Large intestine (tissue), 3 donors: ENCODE measurements around the gene PHEX. TPM values are rescaled to one million over a fixed set of nuclear protein-coding genes. Genes with fewer than 3 reads are reported as not detected.

Experiments
- DNase-seq, 2 donors: peaks; one replicate each; pipeline versions ENCODE4 v3.0.0 to v3.0.0-alpha.2; 2013
- H3K27ac ChIP-seq: one replicate; pipeline ENCODE4 v1.5.1; 2013; ENCODE audit warnings: low read length
- H3K27me3 ChIP-seq: 2 replicates; pipeline ENCODE4 v1.6.1; 2013; ENCODE audit warnings: low read length; ENCODE audit not compliant: control insufficient read depth, insufficient read depth
- H3K36me3 ChIP-seq: 2 replicates; pipeline ENCODE4 v1.6.1; 2013; ENCODE audit warnings: low read length; ENCODE audit not compliant: control insufficient read depth, insufficient read depth
- H3K4me1 ChIP-seq: one replicate; pipeline ENCODE4 v1.6.1; 2013; ENCODE audit warnings: low read length; ENCODE audit not compliant: control insufficient read depth, insufficient read depth
- H3K4me3 ChIP-seq: one replicate; pipeline ENCODE4 v1.5.1; 2013; ENCODE audit warnings: low read length
- H3K9me3 ChIP-seq: one replicate; pipeline ENCODE4 v1.6.1; 2013; ENCODE audit warnings: mild to moderate bottlenecking, low read depth, low read length, moderate library complexity; ENCODE audit not compliant: control insufficient read depth
- WGBS: methylation state at CpG from one replicate; pipeline ENCODE4 v1.1.5; 2013; ENCODE audit warnings: low lambda C conversion rate; ENCODE audit not compliant: insufficient coverage; 5-methylcytosine and 5-hydroxymethylcytosine counted together
- polyA plus RNA-seq: library from polyadenylated mRNA; unstranded; fragments of 120-200 nt; gene quantifications from one replicate; pipeline ENCODE4 v1.2.1, GENCODE V29; 2013

Gene PHEX
- polyA plus RNA-seq, 1 donor: 0.55 TPM

DNA sequence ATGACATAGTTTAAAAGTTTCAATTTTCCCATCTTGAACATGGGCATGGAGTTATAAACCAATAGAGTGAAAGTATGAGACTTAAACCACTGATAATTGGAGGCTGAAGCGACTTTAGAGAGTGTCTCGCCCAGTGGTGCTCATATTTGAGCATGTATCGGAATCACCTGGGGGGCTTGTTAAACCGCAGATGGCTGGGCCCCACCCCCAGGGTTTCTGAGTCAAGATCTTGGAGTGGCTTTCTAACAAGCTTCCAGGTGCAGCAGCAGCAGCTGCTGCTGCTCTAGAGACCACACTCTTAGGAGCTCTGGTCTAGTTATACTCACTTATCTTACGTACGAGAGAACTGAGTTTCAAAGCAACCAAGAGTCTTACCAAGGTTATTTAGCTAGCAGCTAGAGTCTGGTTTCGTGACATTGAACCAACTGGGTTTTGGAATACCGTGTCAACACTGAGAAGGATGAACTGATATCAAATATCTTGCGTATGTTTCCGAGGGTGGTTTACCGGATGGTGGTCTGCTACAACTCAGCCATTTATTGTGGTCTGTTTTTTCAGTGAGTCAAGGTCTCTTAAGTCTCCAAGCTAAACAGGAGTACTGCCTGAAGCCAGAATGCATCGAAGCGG lies 5.9 kb downstream of the PHEX start:
- no peak overlapping the region for H3K4me3 ChIP-seq
- no peaks in the 10 kb centered on the region for H3K36me3 ChIP-seq
- H3K9me3 ChIP-seq: no peaks in the 10 kb centered on the region
- H3K4me1 ChIP-seq: no peaks in the 10 kb centered on the region
- no peak for DNase-seq
- H3K27ac ChIP-seq: no peak overlapping the region
- no peaks in the 10 kb centered on the region for H3K27me3 ChIP-seq
- no CpG with 5 or more reads among the region's 13 CpGs for WGBS

DNA sequence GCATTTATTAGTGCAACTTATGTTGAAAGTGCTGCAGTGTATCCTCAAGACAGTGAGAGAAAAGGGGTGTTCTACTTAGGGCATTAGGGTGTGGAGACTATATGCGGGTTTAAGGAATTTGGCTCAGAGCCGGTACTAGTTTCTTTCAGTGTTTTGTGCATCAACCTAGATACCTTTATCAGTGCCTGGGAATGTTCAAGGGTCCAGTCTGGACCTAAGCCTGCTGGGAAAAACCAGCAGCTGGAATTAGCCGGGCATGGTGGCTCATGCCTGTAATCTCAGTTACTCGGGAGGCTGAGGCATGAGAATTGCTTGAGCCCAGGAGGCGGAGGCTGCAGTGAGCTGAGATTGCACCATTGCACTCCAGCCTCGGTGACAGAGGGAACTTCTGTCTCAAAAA lies 7.4 kb downstream of the PHEX start:
- Histone ChIP-seq H3K4me1 (no peaks in the 10 kb centered on the region), H3K27me3 (no peaks in the 10 kb centered on the region), H3K36me3 (no peaks in the 10 kb centered on the region), H3K4me3 (no peak overlapping the region), H3K27ac (no peak overlapping the region), H3K9me3 (no peaks in the 10 kb centered on the region)
- no peak for DNase-seq
- 100% methylated on average over 1 of the region's 6 CpGs for WGBS

DNA sequence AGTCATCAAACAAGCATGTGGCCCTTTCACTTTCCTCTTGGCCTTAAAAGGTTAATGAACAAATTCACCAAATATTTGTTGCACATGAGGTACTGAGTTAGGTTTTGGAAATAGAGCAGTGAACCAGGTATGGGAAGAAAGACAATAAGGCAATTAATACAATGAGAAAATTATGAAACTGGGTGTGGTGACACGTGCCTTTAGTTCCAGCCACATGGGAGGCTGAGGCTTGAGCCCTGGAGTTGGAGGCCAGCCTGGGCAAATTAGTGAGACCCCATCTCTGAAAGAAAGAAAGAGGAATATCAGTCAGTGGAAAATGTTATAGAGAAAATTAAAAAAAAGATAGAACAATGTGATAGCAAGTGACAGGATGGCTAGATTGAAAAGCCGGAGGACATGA lies 8.1 kb downstream of the PHEX start:
- Histone ChIP-seq H3K4me3 (no peak overlapping the region), H3K27me3 (no peaks in the 10 kb centered on the region), H3K36me3 (no peaks in the 10 kb centered on the region), H3K4me1 (no peaks in the 10 kb centered on the region), H3K9me3 (no peaks in the 10 kb centered on the region), H3K27ac (no peak overlapping the region)
- no CpG with 5 or more reads among the region's 2 CpGs for WGBS
- no peak for DNase-seq

DNA sequence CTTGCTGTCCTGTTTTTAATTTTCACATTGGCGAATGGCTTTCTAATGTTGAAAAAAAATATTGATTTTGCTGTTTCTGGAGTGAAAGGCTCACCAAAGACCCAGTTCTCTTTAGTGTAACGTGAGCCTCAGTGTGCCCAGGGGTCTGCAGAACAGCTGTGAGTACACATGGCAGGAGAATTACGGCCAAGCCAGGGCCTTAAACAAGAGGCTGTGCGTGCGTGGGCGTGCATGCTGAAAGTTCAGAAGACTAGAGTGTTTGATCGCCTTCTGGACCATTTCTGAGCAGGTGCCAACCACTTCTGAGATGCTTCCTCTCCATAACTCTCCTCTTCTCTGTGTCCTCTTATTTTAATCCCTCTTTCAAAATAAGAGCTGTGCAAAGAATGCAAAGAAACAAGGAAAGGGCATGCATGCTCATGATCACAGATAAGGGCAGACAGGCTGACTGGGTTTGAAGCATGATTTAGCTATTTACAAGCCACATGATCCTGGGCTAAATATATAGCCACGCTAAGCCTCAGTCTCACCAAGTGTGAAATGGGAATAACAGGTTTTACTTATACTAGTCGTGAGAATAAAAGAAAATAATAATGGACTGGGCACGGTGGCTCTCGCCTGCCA lies 9.9 kb downstream of the PHEX start:
- Histone ChIP-seq H3K36me3 (no peaks in the 10 kb centered on the region), H3K4me3 (no peak overlapping the region), H3K9me3 (no peaks in the 10 kb centered on the region), H3K4me1 (no peaks in the 10 kb centered on the region), H3K27ac (no peak overlapping the region), H3K27me3 (no peaks in the 10 kb centered on the region)
- no peak for DNase-seq
- WGBS: no CpG with 5 or more reads among the region's 11 CpGs

DNA sequence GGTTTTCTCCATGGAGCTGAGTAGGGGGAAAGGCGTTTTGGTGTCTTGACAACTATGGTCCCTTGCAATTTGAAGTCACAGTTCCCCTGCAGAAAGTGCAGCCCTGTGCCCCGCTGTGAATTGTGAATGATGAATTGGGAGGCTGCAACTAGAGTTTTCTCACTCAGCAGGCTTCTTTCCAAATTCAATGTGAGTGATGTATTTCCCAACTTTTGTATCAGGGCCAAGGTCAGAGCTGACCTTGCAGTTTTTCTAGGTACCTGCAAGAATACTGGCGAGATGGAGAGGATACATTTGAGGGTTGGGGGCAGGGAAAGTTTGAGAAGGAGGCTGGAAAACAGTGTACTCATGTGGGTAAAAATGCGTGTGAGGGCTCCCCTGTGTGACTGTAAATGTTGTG lies 11.7 kb downstream of the PHEX start:
- DNase-seq: no peak
- no peaks in the 10 kb centered on the region for H3K4me1 ChIP-seq
- no CpG with 5 or more reads among the region's 4 CpGs for WGBS
- no peaks in the 10 kb centered on the region for H3K27me3 ChIP-seq
- no peaks in the 10 kb centered on the region for H3K9me3 ChIP-seq
- no peak overlapping the region for H3K4me3 ChIP-seq
- H3K27ac ChIP-seq: no peak overlapping the region
- H3K36me3 ChIP-seq: no peaks in the 10 kb centered on the region

DNA sequence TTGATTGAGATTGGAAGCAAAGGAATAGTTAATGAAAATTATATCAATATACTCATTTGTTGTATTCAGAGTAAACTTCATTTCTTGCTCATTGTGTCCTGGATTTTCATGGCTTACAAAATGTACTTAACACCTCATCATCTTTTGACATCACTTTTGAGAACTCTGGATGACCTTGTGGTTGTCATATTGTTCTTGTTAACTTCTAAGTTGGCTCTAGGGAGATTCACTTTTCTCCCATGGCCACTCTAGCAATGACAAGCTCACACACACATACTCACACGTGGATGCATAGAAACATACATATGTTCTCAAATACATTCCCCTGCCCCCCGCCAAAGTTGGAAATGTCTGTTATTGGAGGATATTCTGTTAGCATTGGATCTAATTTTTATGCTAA lies 15.3 kb downstream of the PHEX start:
- Histone ChIP-seq H3K36me3 (no peaks in the 10 kb centered on the region), H3K4me3 (no peak overlapping the region), H3K9me3 (no peaks in the 10 kb centered on the region), H3K27me3 (no peaks in the 10 kb centered on the region), H3K27ac (no peak overlapping the region), H3K4me1 (peaks cover 4% of the 10 kb centered on the region)
- DNase-seq: no peak
- WGBS: no CpG with 5 or more reads among the region's 2 CpGs

DNA sequence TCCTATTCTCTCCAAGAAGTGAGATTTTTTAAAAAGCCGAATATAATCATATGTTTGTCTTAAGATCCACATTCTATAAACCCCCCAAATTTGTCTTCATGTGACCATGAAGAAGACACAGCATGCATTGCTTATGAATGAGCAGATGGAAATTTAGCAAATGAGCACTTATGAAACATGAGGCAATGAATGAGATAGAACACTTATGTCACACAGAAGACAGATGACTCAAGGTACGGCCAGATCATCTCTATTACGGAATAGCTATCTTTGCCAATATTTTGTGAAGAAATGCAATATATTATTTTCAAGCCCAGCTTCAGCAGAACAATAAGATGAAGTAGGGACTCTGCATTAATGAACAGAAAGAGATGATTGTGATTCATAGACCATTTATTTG lies 21.4 kb downstream of the PHEX start:
- Histone ChIP-seq H3K36me3 (no peaks in the 10 kb centered on the region), H3K4me1 (peaks cover 6% of the 10 kb centered on the region), H3K9me3 (no peaks in the 10 kb centered on the region), H3K4me3 (no peak overlapping the region), H3K27ac (no peak overlapping the region), H3K27me3 (no peaks in the 10 kb centered on the region)
- no CpG with 5 or more reads among the region's 3 CpGs for WGBS
- DNase-seq: no peak

DNA sequence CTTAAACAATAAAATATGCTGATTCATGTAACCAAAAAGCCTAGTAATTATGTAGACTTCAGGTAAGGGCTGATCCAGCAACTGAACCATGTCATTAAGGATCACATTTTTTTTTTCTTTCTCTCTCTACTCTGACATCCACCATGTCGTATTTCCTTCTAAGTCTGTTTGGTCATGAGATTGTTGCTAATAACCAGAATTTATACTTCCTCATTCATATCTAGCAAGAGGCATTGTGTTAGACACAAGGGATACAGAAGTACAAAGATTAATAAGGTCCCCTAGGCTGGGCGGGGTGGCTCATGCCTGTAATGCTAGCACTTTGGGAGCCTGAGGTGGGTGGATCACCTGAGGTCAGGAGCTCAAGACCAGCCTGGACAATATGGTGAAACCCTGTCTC lies 24.1 kb downstream of the PHEX start:
- no peaks in the 10 kb centered on the region for H3K27me3 ChIP-seq
- no CpG with 5 or more reads among the region's 2 CpGs for WGBS
- H3K36me3 ChIP-seq: no peaks in the 10 kb centered on the region
- H3K4me3 ChIP-seq: no peak overlapping the region
- peaks cover 13% of the 10 kb centered on the region for H3K4me1 ChIP-seq
- no peaks in the 10 kb centered on the region for H3K9me3 ChIP-seq
- DNase-seq: peak; percentile 11 to 55
- no peak overlapping the region for H3K27ac ChIP-seq

DNA sequence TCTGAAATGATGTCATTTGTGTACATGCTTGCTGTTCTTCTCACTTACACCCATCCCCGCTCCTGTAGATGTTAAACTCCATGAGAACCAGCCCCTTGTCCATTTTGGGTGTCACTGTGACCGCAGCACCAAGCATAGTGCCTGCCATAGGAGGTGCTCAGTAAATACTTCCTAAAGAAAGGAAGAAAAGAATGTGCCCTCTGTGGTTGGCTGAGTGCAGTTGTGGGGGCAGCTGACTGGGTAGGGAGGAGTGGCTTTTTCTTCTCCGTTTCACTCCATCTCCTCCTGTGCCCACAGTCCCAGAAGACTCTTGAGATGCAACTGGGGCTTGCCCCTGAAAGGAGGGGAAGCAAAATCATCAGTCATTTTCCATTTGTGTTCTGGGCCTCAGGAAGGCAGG lies 25.5 kb downstream of the PHEX start:
- Histone ChIP-seq H3K27ac (no peak overlapping the region), H3K4me3 (no peak overlapping the region), H3K27me3 (no peaks in the 10 kb centered on the region), H3K36me3 (no peaks in the 10 kb centered on the region), H3K4me1 (peaks cover 7% of the 10 kb centered on the region), H3K9me3 (no peaks in the 10 kb centered on the region)
- DNase-seq: no peak
- WGBS: no CpG with 5 or more reads among the region's 3 CpGs

DNA sequence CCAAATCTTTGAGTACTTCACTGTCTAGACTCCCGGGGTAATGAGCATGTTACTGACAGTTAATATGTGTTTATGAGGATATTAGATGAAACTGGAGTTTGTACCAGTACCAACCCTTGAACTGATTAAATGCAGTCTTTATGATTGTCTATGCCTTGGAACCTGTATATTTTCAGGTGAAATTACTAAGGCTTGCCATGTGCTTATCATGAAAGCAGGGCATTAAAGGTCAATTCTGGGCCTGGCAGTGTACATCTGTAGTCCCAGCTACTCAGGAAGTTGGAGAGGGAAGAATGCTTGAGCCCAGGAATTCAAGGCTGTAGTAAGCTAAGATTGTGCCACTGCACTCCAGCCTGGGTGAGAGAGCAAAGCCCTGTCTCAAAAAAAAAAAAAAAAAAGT lies 27.6 kb downstream of the PHEX start:
- no CpG with 5 or more reads among the region's 1 CpG for WGBS
- Histone ChIP-seq H3K36me3 (no peaks in the 10 kb centered on the region), H3K27me3 (no peaks in the 10 kb centered on the region), H3K4me1 (peaks cover 7% of the 10 kb centered on the region), H3K9me3 (no peaks in the 10 kb centered on the region), H3K27ac (peak overlapping the region; percentile 75), H3K4me3 (no peak overlapping the region)
- DNase-seq: peak; percentile 51 to 78
